ENCODE results near the gene RHOT2.
"Not testable (repeated sequence)": the region's sequence is repeated elsewhere in the genome, so short reads cannot be mapped to it uniquely, and the experiment has no call there.

Gene RHOT2

GRCh38 chr16:709566-710499 is 41.9 kb downstream of the RHOT2 start:
- Histone ChIP-seq H3K4me3 (ENCODE audit: low read length) (no peak overlapping the region), H3K36me3 (ENCODE audit: control insufficient read depth, insufficient read depth, low read length, severe bottlenecking) (no peaks in the 10 kb centered on the region), H3K9ac (ENCODE audit: low read length) (no peak overlapping the region), H3K9me3 (ENCODE audit: control insufficient read depth, low read length) (no peaks in the 10 kb centered on the region), H3K4me1 (ENCODE audit: control insufficient read depth, insufficient read depth, low read length) (peaks cover 20% of the 10 kb centered on the region), H3K27me3 (replicated peaks; ENCODE audit: control insufficient read depth, insufficient read depth, low read length) (peaks cover 45% of the 10 kb centered on the region)
- peak; percentile 52 for DNase-seq (ENCODE audit: low read depth)

- H3K4me3 ChIP-seq (ENCODE audit: low read length): no peak overlapping the region
- no peak for DNase-seq (ENCODE audit: low read depth)
- H3K27me3 ChIP-seq (replicated peaks; ENCODE audit: control insufficient read depth, insufficient read depth, low read length): peaks cover 44% of the 10 kb centered on the region
- H3K4me1 ChIP-seq (ENCODE audit: control insufficient read depth, insufficient read depth, low read length): peaks cover 20% of the 10 kb centered on the region
- no peaks in the 10 kb centered on the region for H3K36me3 ChIP-seq (ENCODE audit: control insufficient read depth, insufficient read depth, low read length, severe bottlenecking)
- no peak overlapping the region for H3K9ac ChIP-seq (ENCODE audit: low read length)
- H3K9me3 ChIP-seq (ENCODE audit: control insufficient read depth, low read length): no peaks in the 10 kb centered on the region
Observed at GRCh38 chr16:710500-711075, 42.7 kb downstream of the RHOT2 start.

- DNase-seq (ENCODE audit: low read depth): no peak
- H3K4me1 ChIP-seq (ENCODE audit: control insufficient read depth, insufficient read depth, low read length): peaks cover 24% of the 10 kb centered on the region
- no peaks in the 10 kb centered on the region for H3K36me3 ChIP-seq (ENCODE audit: control insufficient read depth, insufficient read depth, low read length, severe bottlenecking)
- no peak overlapping the region for H3K4me3 ChIP-seq (ENCODE audit: low read length)
- H3K27me3 ChIP-seq (replicated peaks; ENCODE audit: control insufficient read depth, insufficient read depth, low read length): peaks cover 44% of the 10 kb centered on the region
- H3K9ac ChIP-seq (ENCODE audit: low read length): no peak overlapping the region
- no peaks in the 10 kb centered on the region for H3K9me3 ChIP-seq (ENCODE audit: control insufficient read depth, low read length)
Observed at GRCh38 chr16:711084-711483, 43.2 kb downstream of the RHOT2 start.

GRCh38 chr16:711548-712320 is 43.8 kb downstream of the RHOT2 start:
- Histone ChIP-seq H3K27me3 (replicated peaks; ENCODE audit: control insufficient read depth, insufficient read depth, low read length) (peaks cover 43% of the 10 kb centered on the region), H3K36me3 (ENCODE audit: control insufficient read depth, insufficient read depth, low read length, severe bottlenecking) (no peaks in the 10 kb centered on the region), H3K9me3 (ENCODE audit: control insufficient read depth, low read length) (no peaks in the 10 kb centered on the region), H3K4me1 (ENCODE audit: control insufficient read depth, insufficient read depth, low read length) (peaks cover 29% of the 10 kb centered on the region), H3K4me3 (ENCODE audit: low read length) (no peak overlapping the region), H3K9ac (ENCODE audit: low read length) (no peak overlapping the region)
- peak; percentile 87 for DNase-seq (ENCODE audit: low read depth)

- H3K36me3 ChIP-seq (ENCODE audit: control insufficient read depth, insufficient read depth, low read length, severe bottlenecking); H3K9me3 ChIP-seq (ENCODE audit: control insufficient read depth, low read length); H3K4me3 ChIP-seq (ENCODE audit: low read length): not testable (repeated sequence)
- peaks cover 29% of the 10 kb centered on the region for H3K4me1 ChIP-seq (ENCODE audit: control insufficient read depth, insufficient read depth, low read length)
- DNase-seq (ENCODE audit: low read depth): peak; percentile 91
- peak overlapping the region; percentile 39 for H3K9ac ChIP-seq (ENCODE audit: low read length)
- H3K27me3 ChIP-seq (replicated peaks; ENCODE audit: control insufficient read depth, insufficient read depth, low read length): peaks cover 34% of the 10 kb centered on the region
Observed at GRCh38 chr16:712740-713250, 44.9 kb downstream of the RHOT2 start.

GRCh38 chr16:714079-714478 is 46.1 kb downstream of the RHOT2 start:
- DNase-seq (ENCODE audit: low read depth): no peak
- H3K36me3 ChIP-seq (ENCODE audit: control insufficient read depth, insufficient read depth, low read length, severe bottlenecking): no peaks in the 10 kb centered on the region
- no peak overlapping the region for H3K4me3 ChIP-seq (ENCODE audit: low read length)
- H3K9ac ChIP-seq (ENCODE audit: low read length): peak overlapping the region; percentile 42
- H3K4me1 ChIP-seq (ENCODE audit: control insufficient read depth, insufficient read depth, low read length): peaks cover 29% of the 10 kb centered on the region
- H3K27me3 ChIP-seq (replicated peaks; ENCODE audit: control insufficient read depth, insufficient read depth, low read length): peaks cover 21% of the 10 kb centered on the region
- no peaks in the 10 kb centered on the region for H3K9me3 ChIP-seq (ENCODE audit: control insufficient read depth, low read length)

GRCh38 chr16:714558-715476 is 46.9 kb downstream of the RHOT2 start, which contains the start of gene METRN:
Gene METRN (plus strand): TSS chr16:715118. CDS start chr16:715290, 172 bp downstream.
- Histone ChIP-seq H3K4me3 (ENCODE audit: low read length) (peak within 1 kb of the TSS; percentile 80), H3K9me3 (ENCODE audit: control insufficient read depth, low read length) (no peaks in the 10 kb centered on the region), H3K4me1 (ENCODE audit: control insufficient read depth, insufficient read depth, low read length) (peaks cover 28% of the 10 kb centered on the region), H3K27me3 (replicated peaks; ENCODE audit: control insufficient read depth, insufficient read depth, low read length) (peaks cover 14% of the 10 kb centered on the region), H3K36me3 (ENCODE audit: control insufficient read depth, insufficient read depth, low read length, severe bottlenecking) (no peaks in the 10 kb centered on the region), H3K9ac (ENCODE audit: low read length) (peak within 1 kb of the TSS; percentile 82)
- DNase-seq (ENCODE audit: low read depth): peak; percentile 98

GRCh38 chr16:715477-716199 is 47.7 kb downstream of the RHOT2 start:
- peak overlapping the region; percentile 80 for H3K4me3 ChIP-seq (ENCODE audit: low read length)
- H3K9ac ChIP-seq (ENCODE audit: low read length): peak overlapping the region; percentile 82
- H3K4me1 ChIP-seq (ENCODE audit: control insufficient read depth, insufficient read depth, low read length): peaks cover 30% of the 10 kb centered on the region
- DNase-seq (ENCODE audit: low read depth): peak; percentile 61
- no peaks in the 10 kb centered on the region for H3K9me3 ChIP-seq (ENCODE audit: control insufficient read depth, low read length)
- no peaks in the 10 kb centered on the region for H3K36me3 ChIP-seq (ENCODE audit: control insufficient read depth, insufficient read depth, low read length, severe bottlenecking)
- H3K27me3 ChIP-seq (replicated peaks; ENCODE audit: control insufficient read depth, insufficient read depth, low read length): peaks cover 7% of the 10 kb centered on the region

GRCh38 chr16:716200-716568 is 48.3 kb downstream of the RHOT2 start:
- peaks cover 4% of the 10 kb centered on the region for H3K27me3 ChIP-seq (replicated peaks; ENCODE audit: control insufficient read depth, insufficient read depth, low read length)
- peaks cover 30% of the 10 kb centered on the region for H3K4me1 ChIP-seq (ENCODE audit: control insufficient read depth, insufficient read depth, low read length)
- H3K4me3 ChIP-seq (ENCODE audit: low read length): peak overlapping the region; percentile 80
- peak; percentile 31 for DNase-seq (ENCODE audit: low read depth)
- H3K36me3 ChIP-seq (ENCODE audit: control insufficient read depth, insufficient read depth, low read length, severe bottlenecking): no peaks in the 10 kb centered on the region
- H3K9me3 ChIP-seq (ENCODE audit: control insufficient read depth, low read length): no peaks in the 10 kb centered on the region
- H3K9ac ChIP-seq (ENCODE audit: low read length): peak overlapping the region; percentile 82

All from adipocyte (in vitro differentiated cells).